GM12892 (cell line): Measurements from ENCODE around the gene APBA2.

Experiments used
- DNase-seq: peaks from one replicate; pipeline ENCODE4 v3.0.0; 2011; ENCODE audit not compliant: insufficient read length
- FAIRE-seq: peaks from 2 replicates; lab custom pipeline; 2011; peaks lifted over from hg19 to GRCh38; lab: Jason Lieb, UNC
- POLR2A ChIP-seq: IDR thresholded peaks from 2 replicates; pipeline ENCODE4 v1.6.1; 2011; ENCODE audit warnings: low read depth, low read length, control low read depth
- POLR2AphosphoS5 ChIP-seq: IDR thresholded peaks from 2 replicates; pipeline ENCODE4 v1.6.1; 2011; ENCODE audit warnings: low read depth, low read length, control low read depth
- TAF1 ChIP-seq: IDR thresholded peaks from 2 replicates; pipeline ENCODE4 v1.6.1; 2011; ENCODE audit warnings: low read depth, mild to moderate bottlenecking, control low read depth, low read length, borderline replicate concordance

APBA2 gene

DNA sequence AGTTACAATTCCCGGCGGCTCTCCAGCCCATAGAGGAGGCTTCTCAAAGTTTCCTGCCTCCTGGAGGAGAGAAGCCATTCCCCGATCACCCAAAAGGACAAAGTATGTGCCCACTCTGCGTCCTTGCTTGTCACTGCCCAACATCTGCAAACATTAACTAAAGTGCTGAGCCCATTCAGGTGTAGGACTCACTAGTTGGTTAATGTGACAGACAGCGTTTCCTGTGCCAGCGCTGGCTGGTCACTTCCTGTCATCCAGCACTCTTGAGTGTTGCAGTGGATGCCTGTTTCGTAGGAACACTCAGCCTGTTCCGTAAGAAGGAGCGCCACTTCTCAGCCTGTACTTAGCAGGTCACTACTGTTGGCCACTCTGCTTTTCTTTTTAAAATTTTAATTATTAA, 100.3 kb downstream of the APBA2 start:
- DNase-seq (no peak), FAIRE-seq (no peak)
- TF ChIP-seq POLR2A (no peak), POLR2AphosphoS5 (no peak), TAF1 (no peak)

DNA sequence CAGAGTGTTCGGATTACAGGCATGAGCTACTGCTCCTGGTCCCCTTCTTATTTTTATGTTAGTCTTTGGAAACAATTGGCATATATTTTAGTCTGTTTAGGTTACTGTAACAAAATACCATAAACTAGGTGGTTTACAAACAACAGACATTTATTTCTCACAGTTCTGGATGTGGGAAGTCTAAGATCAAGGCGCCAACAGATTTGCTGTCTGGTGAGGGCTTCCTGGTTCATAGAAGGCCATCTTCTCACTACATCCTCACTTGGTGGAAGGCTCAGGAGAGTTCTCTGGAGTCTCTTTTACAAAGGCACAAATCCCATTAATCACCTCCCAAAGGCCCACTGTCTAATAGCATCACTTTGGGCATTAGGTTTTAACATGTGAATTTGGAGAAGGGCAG, 101.0 kb downstream of the APBA2 start:
- no peak for DNase-seq
- TF ChIP-seq POLR2AphosphoS5 (no peak), POLR2A (no peak), TAF1 (no peak)
- no peak for FAIRE-seq

DNA sequence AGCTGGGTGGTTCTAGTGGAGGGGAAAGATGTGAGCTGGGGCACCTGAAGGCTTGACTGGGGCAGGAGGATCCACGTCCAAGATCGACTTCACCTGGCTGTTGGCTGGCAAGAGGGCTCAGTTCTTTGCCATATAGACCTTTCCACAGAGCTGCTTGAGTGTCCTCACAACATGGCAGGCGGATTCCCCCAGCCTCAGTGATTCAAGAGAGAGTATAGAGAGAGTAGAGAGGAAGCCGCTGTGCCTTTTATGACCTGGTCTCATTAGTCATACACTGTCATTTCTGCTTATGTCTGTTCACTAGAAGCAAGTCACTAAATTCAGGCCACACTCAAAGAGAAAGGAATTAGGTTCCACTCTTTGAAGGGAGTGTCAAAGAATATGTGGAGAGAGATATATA, 101.6 kb downstream of the APBA2 start:
- FAIRE-seq (no peak), DNase-seq (no peak)
- TF ChIP-seq TAF1 (no peak), POLR2AphosphoS5 (no peak), POLR2A (no peak)

DNA sequence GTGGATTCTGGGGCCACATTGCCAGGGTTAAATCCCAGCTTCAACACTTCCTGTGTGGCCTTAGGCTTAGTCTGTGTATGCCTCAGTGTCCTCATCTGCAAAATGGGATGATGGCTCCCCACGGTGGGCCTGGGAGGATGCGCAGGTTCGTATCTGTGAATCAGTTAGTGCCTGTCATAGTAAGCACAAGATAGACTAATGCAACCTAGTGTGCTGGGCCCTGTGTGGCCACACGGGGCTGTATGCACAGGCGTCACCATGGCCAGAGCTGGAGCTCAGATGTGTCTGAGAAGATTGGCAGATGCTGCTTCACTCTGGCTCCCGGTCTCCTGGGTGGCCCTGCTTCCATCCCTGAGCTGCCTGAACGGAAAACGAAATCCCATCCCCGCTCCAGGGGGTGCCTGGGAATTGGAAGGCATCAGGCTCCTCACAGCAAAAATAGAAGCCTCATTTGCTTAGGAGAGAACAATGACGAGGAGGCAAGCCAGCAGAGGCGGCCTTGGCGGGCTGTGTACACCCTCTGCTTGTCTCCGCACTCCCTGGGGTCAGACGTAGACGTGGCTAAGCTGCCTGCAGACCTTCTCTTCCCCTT, 103.6 kb downstream of the APBA2 start:
- DNase-seq = no peak
- no peak for FAIRE-seq
- TF ChIP-seq POLR2A = no peak
- no peak for TF ChIP-seq TAF1
- no peak for TF ChIP-seq POLR2AphosphoS5

DNA sequence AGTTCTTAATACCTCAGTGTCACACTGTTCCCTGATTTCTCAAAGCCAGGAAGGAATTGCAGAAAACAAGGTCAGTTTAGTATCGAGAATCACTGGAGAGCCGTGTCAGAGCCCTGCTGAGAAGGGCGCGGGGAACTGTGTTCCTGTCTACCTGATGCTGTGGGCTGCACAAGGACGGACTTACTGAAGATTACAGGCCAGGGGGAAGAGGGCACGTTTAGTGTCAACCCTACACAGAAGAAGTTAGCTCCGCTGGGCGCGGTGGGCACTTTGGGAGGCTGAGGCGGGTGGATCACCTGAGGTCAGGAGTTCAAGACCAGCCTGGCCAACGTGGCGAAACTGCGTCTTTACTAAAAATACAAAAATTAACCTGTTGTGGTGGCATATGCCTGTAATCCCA, 104.1 kb downstream of the APBA2 start:
- FAIRE-seq (no peak), DNase-seq (no peak)
- no peak for TF ChIP-seq POLR2A
- no peak for TF ChIP-seq TAF1
- TF ChIP-seq POLR2AphosphoS5 = no peak

DNA sequence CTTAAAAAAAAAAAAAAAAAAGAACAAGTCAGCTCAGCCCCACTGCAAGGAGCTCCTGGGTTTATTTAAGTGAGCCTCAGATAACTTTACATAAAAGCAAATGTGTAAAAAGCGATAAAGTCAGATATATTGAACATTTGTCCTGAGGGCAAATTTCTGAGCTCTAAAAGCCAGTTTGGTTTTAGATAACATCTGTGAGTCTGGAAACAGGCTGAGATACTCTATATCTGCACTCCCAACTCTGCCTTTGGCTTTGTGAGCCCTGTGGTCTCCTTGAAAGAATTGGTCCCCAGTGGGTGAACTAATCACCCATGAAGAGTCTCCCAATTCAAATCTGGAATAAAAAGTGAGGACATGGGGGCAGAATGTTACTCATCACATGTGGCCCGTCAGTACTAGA, 104.6 kb downstream of the APBA2 start:
- FAIRE-seq = no peak
- no peak for TF ChIP-seq POLR2A
- TF ChIP-seq TAF1 = no peak
- no peak for TF ChIP-seq POLR2AphosphoS5
- no peak for DNase-seq

DNA sequence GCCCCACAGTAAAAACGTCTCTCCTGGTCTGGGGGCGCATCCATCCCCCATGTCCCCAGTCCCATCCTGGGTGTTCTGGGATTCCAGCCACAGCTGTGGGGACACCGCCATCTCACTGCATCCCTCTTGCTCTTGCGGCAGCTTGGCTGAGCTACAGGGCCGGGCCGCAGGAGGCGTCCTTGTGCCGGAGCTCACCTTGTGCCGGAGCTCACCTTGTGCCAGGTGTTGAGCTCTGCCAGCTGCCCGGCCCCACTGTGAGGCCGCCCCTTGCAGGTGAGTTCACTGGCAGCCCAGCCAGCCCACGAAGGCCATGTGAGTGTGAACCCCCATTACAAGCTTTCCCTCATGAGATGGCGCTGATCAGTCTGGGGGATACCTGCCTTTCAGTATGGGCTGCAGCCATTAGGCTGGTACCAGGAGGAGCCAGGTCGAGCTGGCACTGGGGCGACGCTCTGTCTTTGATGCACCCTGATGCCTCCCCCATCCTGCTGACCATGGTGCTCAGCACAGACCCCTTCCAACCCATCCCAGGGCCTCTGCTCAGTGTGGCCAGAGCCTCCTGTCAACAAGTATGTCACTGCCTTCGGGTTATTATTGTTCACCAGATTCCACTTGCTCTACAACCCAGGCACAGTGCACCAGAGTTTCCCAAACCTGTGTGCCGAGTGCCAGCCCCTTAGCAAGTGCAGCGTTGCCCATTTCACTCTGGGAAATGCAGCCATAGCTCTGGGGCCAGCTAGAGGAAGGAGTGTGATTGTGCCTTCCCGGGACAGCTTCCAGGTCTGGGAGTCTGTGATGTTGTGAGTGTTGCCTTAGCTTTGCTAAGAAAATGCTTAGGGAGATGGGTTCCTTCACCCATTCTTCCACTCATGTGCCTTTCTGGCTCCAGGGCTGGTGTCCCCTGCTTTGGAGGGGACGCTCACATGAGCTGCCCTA, 105.7 kb downstream of the APBA2 start:
- no peak for TF ChIP-seq POLR2AphosphoS5
- no peak for TF ChIP-seq TAF1
- no peak for TF ChIP-seq POLR2A
- DNase-seq = no peak
- no peak for FAIRE-seq

DNA sequence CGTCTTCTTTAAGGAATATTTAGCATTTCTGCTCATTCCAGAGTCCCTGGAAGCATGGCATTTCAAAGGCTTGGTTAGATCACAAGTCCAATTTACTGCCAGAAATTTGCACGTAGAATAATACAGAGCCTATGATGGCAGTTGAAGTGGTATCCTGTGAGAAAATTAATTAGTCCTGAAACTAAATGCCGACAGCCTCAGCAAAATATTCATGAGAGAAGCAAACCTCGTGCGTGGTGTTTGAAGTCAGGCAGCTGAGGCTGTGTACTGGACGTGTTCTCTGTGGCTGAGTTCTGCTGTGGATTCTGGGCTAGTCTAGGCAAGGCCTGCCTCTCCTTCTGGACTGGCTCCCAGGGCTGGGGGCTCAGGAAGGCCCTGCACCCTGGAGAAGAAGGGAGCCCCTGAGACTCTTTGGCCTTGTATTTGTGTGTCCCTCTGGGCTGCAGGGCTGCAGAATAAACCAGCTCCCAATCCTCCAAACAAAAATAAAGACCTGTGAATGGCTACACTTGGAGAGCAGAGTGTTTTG, 106.6 kb downstream of the APBA2 start:
- FAIRE-seq = no peak
- no peak for TF ChIP-seq POLR2AphosphoS5
- TF ChIP-seq TAF1 = no peak
- no peak for TF ChIP-seq POLR2A
- no peak for DNase-seq

DNA sequence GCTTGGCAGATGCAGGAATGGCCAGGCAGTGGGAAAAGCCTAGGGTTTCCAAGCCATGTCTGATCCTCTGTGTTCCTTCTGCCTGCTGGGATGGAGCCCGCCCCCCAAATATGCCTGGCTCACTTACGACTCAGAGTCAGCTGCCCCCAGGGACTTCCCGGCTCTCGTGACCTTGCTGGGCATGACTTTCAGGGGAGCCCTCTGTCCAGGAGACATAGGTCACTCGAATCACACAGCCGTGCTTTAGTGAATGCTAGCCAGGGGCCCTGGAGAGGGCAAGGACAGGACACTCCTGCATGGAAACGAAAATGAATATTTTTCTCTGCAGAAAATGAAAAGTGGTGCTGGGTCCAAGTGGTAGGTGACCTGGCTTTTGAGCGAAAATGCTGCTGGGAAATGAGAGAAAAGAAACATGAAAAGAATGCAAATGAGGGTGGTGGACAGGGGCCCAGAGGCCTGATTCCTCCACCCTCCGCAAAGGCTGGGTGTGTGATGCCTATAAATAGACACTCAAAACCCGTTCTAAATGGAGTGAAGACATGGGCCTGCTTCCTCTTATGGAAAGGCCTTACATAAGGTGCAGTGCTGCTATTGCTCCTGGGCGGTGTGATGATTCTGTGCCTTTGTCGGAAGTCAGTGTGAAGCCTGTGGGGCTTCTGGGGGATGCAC, 107.4 kb downstream of the APBA2 start:
- DNase-seq (no peak), FAIRE-seq (no peak)
- TF ChIP-seq POLR2A = no peak
- no peak for TF ChIP-seq TAF1
- no peak for TF ChIP-seq POLR2AphosphoS5

DNA sequence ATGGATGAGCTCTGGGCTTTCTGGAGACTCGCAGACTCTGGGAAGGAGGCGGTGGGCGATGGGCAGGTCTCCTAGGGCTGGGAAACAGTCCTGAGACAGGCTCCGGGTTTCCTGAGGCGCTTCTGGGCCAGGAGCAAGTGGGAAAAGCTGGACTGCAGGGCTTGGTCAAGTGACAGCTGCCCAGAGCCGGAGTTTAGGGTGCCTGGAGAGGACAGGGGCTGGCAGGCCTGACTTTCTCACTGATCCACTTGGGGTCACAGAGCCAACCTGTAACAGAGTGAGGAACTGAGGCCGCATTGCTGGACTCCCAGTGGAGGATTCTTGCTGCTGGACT, 107.9 kb downstream of the APBA2 start:
- FAIRE-seq = no peak
- no peak for DNase-seq
- no peak for TF ChIP-seq TAF1
- TF ChIP-seq POLR2AphosphoS5 = no peak
- TF ChIP-seq POLR2A = no peak

DNA sequence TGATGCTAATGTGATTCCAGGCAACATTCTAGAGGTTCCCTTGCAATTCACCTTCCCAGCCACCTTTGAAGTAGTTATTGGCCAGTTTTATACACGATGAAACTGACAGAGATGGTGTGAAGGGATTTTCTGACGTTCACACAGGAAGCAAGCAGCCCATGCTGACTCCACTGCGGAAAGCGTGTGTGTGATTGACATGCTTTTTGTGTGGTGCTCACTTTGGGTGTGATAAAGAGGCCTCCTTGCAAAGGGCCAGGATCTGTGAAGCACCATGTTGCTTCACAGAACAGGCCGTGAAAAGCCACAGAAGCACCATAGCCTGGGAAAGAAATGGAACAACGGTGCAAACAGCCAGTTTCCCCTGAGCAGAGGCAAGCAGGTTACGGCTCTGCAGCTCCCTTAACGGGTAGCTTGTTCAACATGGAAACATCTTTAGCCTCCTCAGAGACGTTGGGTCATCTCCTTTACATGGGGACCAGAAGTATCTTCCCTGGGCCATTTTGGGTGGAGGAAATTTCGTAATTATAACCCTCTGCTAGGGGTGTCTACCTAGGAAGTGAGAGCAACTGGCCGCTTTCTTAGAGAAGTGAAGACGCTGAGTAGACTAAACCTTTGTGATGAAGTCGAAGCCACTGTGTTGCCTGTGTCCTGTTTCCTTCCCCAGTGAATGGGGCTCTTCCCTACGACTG, 108.5 kb downstream of the APBA2 start:
- FAIRE-seq = no peak

More for the DNA sequence above, 108.5 kb downstream of the APBA2 start:
- TF ChIP-seq POLR2A (no peak), POLR2AphosphoS5 (no peak), TAF1 (no peak)
- DNase-seq = no peak
